Neural progenitor cell (in vitro differentiated cells): Measurements from ENCODE around the gene RIPOR2.

Experiments used
- EZH2 ChIP-seq: fragments of 200-600 bp; sonication (generic); IDR thresholded peaks from 2 replicates; pipeline ENCODE4 v1.6.1; 2017; ENCODE audit warnings: antibody characterized with exemption, mild to moderate bottlenecking, moderate library complexity
- EZH2phosphoT487 ChIP-seq: fragments of 200-600 bp; sonication (generic); IDR thresholded peaks from 2 replicates; pipeline ENCODE4 v1.6.1; 2017; ENCODE audit warnings: antibody characterized with exemption
- TF ChIP-seq, protein P1 (sequence below): fragments of 200-600 bp; sonication (generic); IDR thresholded peaks from 2 replicates; pipeline ENCODE4 v1.5.1; 2017; ENCODE audit warnings: antibody characterized with exemption, mild to moderate bottlenecking

DNA sequence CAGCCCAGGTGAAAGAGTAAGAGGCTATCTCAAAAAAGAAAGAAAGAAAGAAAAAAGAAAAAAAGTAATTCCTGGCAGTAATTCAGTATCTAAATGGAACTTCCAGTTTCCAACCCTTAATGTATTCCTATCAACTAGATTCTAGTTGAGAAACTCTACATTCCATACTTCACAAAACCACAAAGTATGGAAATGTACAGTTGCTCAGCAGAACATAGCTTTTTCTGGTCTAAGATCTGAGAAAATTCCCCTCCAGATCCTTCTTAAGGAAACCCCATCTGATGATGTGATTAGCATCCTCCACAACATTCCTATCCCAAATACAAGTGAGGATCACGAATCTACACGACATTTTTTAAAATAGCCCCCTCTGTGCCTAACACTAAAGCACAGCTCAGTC is 140.7 kb downstream of the RIPOR2 start:
- TF ChIP-seq, protein P1, sequence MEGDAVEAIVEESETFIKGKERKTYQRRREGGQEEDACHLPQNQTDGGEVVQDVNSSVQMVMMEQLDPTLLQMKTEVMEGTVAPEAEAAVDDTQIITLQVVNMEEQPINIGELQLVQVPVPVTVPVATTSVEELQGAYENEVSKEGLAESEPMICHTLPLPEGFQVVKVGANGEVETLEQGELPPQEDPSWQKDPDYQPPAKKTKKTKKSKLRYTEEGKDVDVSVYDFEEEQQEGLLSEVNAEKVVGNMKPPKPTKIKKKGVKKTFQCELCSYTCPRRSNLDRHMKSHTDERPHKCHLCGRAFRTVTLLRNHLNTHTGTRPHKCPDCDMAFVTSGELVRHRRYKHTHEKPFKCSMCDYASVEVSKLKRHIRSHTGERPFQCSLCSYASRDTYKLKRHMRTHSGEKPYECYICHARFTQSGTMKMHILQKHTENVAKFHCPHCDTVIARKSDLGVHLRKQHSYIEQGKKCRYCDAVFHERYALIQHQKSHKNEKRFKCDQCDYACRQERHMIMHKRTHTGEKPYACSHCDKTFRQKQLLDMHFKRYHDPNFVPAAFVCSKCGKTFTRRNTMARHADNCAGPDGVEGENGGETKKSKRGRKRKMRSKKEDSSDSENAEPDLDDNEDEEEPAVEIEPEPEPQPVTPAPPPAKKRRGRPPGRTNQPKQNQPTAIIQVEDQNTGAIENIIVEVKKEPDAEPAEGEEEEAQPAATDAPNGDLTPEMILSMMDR: no peak
- no peak for TF ChIP-seq EZH2phosphoT487
- no peak for TF ChIP-seq EZH2
